ENCODE measurements around the gene HTR2A.

GRCh38 chr13:46810440-46810839, 86.4 kb downstream of the HTR2A start:
- TF ChIP-seq CTCF (IDR thresholded peaks at IDR 0.05), result no peak
- no peak for TF ChIP-seq POLR2A (IDR thresholded peaks at IDR 0.05)

Measured in testis (tissue), 2 donors.